Adrenal gland (tissue), 12 donors: ENCODE results near the gene IMMP2L. TPM values are rescaled to one million over a fixed set of nuclear protein-coding genes. Genes with fewer than 3 reads are reported as not detected.

Experiments used
- DNase-seq, 7 donors: peaks; one replicate each; pipeline ENCODE4 v3.0.0-alpha.2; 2019 to 2020
- H3K27ac ChIP-seq, 5 donors: fragments of 200-600 bp; sonication (generic) in 4 of 5; 1 replicate in 3 of 5; 2 replicates in 2 of 5; pipeline versions ENCODE4 v1.5.1 to v1.8.0; 2016 to 2020; ENCODE audit warnings: mild to moderate bottlenecking in 1 of 5
- H3K27me3 ChIP-seq: fragments of 200-600 bp; 2 replicates; pipeline ENCODE4 v1.8.0; 2021
- H3K36me3 ChIP-seq, 2 donors: fragments of 200-600 bp; replicated peaks in 1 of 2; 1 replicate in 1 of 2; 2 replicates in 1 of 2; pipeline versions ENCODE4 v1.5.1 to v1.8.0; 2018 to 2022
- H3K4me1 ChIP-seq, 2 donors: fragments of 200-600 bp; replicated peaks in 1 of 2; 1 replicate in 1 of 2; 2 replicates in 1 of 2; pipeline versions ENCODE4 v1.5.1 to v1.8.0; 2018 to 2021
- H3K4me3 ChIP-seq, 4 donors: fragments of 200-600 bp; sonication (generic) in 3 of 4; one replicate each; pipeline ENCODE4 v1.5.1; 2016 to 2018
- H3K9me3 ChIP-seq, 3 donors: fragments of 200-600 bp; sonication (generic) in 1 of 3; replicated peaks in 1 of 3; 1 replicate in 2 of 3; 2 replicates in 1 of 3; pipeline versions ENCODE4 v1.5.1 to v1.8.0; 2016 to 2021
- POLR2A ChIP-seq, 2 donors: fragments of 450-650 bp; IDR thresholded peaks; one replicate each; pipeline ENCODE4 v1.6.1; 2017; ENCODE audit warnings: antibody characterized with exemption in 2 of 2, mild to moderate bottlenecking in 2 of 2, moderate library complexity in 1 of 2
- WGBS, 4 donors: extraction: QIAGEN DNeasy Blood & Tissue Kit in 2 of 4; methylation state at CpG; one replicate each; pipeline versions ENCODE4 v1.1.5 to v1.1.7; 2013 to 2017; 5-methylcytosine and 5-hydroxymethylcytosine counted together
- intact Hi-C, 2 donors: fragments of 100-400 bp; cut with DNase I; formaldehyde crosslinking; loops; one replicate each; pipeline versions ENCODE4 v1.14.1 to v1.15.0; 2022 to 2023
- polyA plus RNA-seq, 3 donors: library from polyadenylated mRNA; stranded (reverse); fragments of 200-250 nt in 2 of 3; fragments of 350-450 nt in 1 of 3; fragmentation: Illumina TruSeq in 1 of 3; extraction: RNeasy Lipid Tissue Mini Kit (QIAGEN cat#74804) in 1 of 3; gene quantifications; one replicate each; pipeline ENCODE4 v1.2.3, GENCODE V29; 2013 to 2014
- total RNA-seq, 9 donors: library from RNA; depleted of rRNA in 4 of 9; stranded (reverse); fragments of >200 nt in 4 of 9; fragments of 120-200 nt in 1 of 9; fragmentation: NEBNext Ultra II Directional in 1 of 9; extraction: Animal tissue kit (Norgen Biotek cat#: 25700) in 1 of 9; gene quantifications; one replicate each; pipeline versions ENCODE4 v1.1.0 to v1.2.4, GENCODE V29; 2013 to 2023
- TF ChIP-seq, protein P1 (sequence below), 6 experiments: fragments of 450-650 bp in 4 of 6; fragments of 200-600 bp in 2 of 6; sonication (generic) in 1 of 6; IDR thresholded peaks; 1 replicate in 5 of 6; 2 replicates in 1 of 6; pipeline versions ENCODE4 v1.5.1 to v1.8.0; 2016 to 2021; ENCODE audit warnings: antibody characterized with exemption in 6 of 6, mild to moderate bottlenecking in 2 of 6, moderate library complexity in 1 of 6
- donor health status: healthy with polysubstance abuse.
- donor health status: Bipolar disorder and iron deficiency.
- donor health status: DM: yes; HTN: yes; CAD: no.
- donor health status: DM: no; HTN: no; CAD: no.
- donor health status: DM: no; HTN: no; CAD: no.
- donor health status: DM: yes; HTN: yes; CAD: no.

IMMP2L gene
- total and polyA plus RNA-seq, 12 donors, result 13.4 to 34.1 (median 25.3) TPM

DNA sequence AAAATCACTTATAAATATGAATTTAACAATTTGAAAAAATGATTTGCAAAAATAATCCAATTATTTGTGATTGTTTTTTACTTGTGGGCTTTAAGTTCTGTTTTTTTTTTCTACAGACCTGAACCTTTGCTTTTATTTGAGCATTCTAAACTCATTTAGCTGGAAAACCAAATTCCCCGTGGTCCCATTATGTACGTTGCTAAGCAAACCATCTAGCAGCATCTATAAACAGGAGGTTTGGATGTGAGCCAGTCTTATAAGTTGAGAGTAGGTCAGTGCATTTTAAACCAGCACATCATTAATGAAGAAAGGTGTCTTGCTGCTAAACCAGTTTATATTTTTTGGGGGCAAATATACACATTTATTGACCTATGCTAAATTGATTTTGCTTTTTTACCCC lies 394.1 kb downstream of the IMMP2L start:
- no peaks in the 10 kb centered on the region for H3K9me3 ChIP-seq
- DNase-seq, result no peak
- no peaks in the 10 kb centered on the region for H3K36me3 ChIP-seq
- no peak overlapping the region for H3K4me3 ChIP-seq
- WGBS, 4 donors, result 77 to 83% (median 81%) methylated on average over 2 of the region's 2 CpGs
- no peak for TF ChIP-seq POLR2A (IDR thresholded peaks at IDR 0.05)
- TF ChIP-seq, protein P1, sequence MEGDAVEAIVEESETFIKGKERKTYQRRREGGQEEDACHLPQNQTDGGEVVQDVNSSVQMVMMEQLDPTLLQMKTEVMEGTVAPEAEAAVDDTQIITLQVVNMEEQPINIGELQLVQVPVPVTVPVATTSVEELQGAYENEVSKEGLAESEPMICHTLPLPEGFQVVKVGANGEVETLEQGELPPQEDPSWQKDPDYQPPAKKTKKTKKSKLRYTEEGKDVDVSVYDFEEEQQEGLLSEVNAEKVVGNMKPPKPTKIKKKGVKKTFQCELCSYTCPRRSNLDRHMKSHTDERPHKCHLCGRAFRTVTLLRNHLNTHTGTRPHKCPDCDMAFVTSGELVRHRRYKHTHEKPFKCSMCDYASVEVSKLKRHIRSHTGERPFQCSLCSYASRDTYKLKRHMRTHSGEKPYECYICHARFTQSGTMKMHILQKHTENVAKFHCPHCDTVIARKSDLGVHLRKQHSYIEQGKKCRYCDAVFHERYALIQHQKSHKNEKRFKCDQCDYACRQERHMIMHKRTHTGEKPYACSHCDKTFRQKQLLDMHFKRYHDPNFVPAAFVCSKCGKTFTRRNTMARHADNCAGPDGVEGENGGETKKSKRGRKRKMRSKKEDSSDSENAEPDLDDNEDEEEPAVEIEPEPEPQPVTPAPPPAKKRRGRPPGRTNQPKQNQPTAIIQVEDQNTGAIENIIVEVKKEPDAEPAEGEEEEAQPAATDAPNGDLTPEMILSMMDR (IDR thresholded peaks at IDR 0.05), result no peak
- intact Hi-C loops, result no loop called here
- no peaks in the 10 kb centered on the region for H3K27me3 ChIP-seq
- no peak overlapping the region for H3K27ac ChIP-seq
- H3K4me1 ChIP-seq, result peaks cover 0 to 7% of the 10 kb centered on the region in 2 donors

DNA sequence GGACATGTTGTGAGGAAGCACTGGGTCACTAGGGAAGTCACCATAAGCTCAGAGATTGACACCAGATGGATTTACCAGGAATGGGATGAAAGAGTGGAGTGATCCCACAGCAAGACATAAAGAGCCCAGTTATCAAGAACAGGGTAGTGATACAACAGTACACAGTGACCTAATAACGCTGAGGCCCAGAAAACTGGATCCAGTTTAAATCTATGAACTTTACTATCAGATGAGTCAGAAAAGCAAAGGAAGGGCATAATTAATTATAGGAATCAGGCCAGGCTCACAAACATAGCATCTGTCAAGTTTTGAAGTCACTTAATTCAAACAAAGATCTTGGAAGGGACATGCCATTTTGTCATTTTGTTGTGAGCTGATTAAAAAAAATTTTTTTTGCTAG lies 397.9 kb downstream of the IMMP2L start:
- H3K4me3 ChIP-seq, result no peak overlapping the region
- 25 to 50% (median 33%) methylated on average over 1 of the region's 1 CpG for WGBS, 4 donors
- no peaks in the 10 kb centered on the region for H3K9me3 ChIP-seq
- H3K4me1 ChIP-seq, result peaks cover 0 to 7% of the 10 kb centered on the region in 2 donors
- intact Hi-C loops, result no loop called here
- H3K27ac ChIP-seq, result peak overlapping the region in 2 of 5 donors; percentile 26 to 39
- no peaks in the 10 kb centered on the region for H3K36me3 ChIP-seq
- no peaks in the 10 kb centered on the region for H3K27me3 ChIP-seq
- TF ChIP-seq, protein P1 (IDR thresholded peaks at IDR 0.05), result no peak
- no peak for TF ChIP-seq POLR2A (IDR thresholded peaks at IDR 0.05)
- peak in 4 of 7 donors; percentile 8 to 50 (median 28) for DNase-seq

DNA sequence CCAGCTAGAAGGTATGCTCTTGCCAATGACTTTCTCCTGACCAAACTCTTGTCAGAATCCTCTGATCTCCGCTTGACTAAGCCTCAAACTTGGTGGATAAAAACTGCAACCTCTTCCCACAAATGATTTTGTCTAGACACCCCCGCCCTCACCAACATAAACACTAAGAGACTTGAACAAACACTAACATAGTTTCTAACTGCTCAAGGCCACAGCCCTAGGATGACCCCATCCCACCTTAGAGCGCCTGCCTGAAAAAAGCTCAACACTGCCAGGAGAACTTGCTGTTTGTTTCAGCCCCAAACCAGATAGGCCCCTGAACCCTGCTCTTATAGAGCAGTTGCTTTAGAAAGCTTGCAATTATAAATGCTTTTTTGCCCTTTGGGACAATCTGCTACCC lies 399.6 kb downstream of the IMMP2L start:
- 96 to 98% (median 97%) methylated on average over 3 of the region's 3 CpGs for WGBS, 4 donors

DNA sequence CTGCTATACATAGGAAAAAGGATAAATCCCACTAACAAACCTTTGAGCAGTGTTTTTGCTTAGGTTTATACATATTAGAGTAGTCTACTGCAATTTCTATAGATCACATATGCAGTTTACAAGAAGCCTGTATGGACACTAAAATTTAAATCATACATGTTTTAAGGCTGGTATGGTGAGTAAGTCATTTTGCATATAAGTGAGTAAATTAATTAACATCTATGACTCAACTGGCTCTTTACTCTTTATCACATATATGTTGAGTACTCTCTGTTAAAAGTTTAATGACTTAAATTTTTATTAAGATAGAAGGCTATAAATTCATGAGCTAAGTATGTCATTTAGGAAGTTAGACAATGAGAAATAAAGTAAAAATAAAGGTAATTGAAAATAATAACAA lies 402.0 kb downstream of the IMMP2L start:
- DNase-seq, result no peak
- intact Hi-C loops, result no loop called here
- no peak overlapping the region for H3K4me3 ChIP-seq
- H3K27me3 ChIP-seq, result no peaks in the 10 kb centered on the region
- no peaks in the 10 kb centered on the region for H3K36me3 ChIP-seq
- peaks cover 0 to 7% of the 10 kb centered on the region in 2 donors for H3K4me1 ChIP-seq
- H3K9me3 ChIP-seq, result no peaks in the 10 kb centered on the region
- no peak overlapping the region for H3K27ac ChIP-seq
- TF ChIP-seq, protein P1 (IDR thresholded peaks at IDR 0.05), result no peak
- TF ChIP-seq POLR2A (IDR thresholded peaks at IDR 0.05), result no peak

More for the DNA sequence above, 399.6 kb downstream of the IMMP2L start:
- Histone ChIP-seq H3K27me3 (no peaks in the 10 kb centered on the region), H3K36me3 (no peaks in the 10 kb centered on the region), H3K4me3 (no peak overlapping the region), H3K27ac (no peak overlapping the region), H3K4me1 (peaks cover 0 to 7% of the 10 kb centered on the region in 2 donors), H3K9me3 (no peaks in the 10 kb centered on the region)
- no peak for TF ChIP-seq POLR2A (IDR thresholded peaks at IDR 0.05)
- TF ChIP-seq, protein P1 (IDR thresholded peaks at IDR 0.05), result no peak
- intact Hi-C loops, result no loop called here
- no peak for DNase-seq
